Activated CD4-positive, alpha-beta T cell treated with anti-CD3 and anti-CD28 coated beads for 36 hours (primary cell): ENCODE data around the gene SMIM41. TPM values are rescaled to one million over a fixed set of nuclear protein-coding genes. Genes with fewer than 3 reads are reported as not detected.
A peak's percentile ranks its signal among the peaks of the same experiment; 100 is the strongest.

Source experiments
- ATAC-seq: fragments of 200-7000 bp; cut with Tn5 transposase; one replicate; pipeline ENCODE4 v1.10.0; 2021; ENCODE audit warnings: mild to moderate bottlenecking, moderate library complexity
- CTCF ChIA-PET: fragments of 350-600 bp; sonication (Branson Sonifier 250); formaldehyde crosslinking; loops from one replicate; lab custom pipeline; 2021; ENCODE audit warnings: antibody characterized with exemption; lab: Charles Lee
- POLR2A ChIA-PET: fragments of 350-600 bp; sonication (Branson Sonifier 250); formaldehyde crosslinking; loops from one replicate; lab custom pipeline; 2021; ENCODE audit warnings: antibody characterized with exemption, inconsistent platforms; lab: Charles Lee
- DNase-seq: peaks from one replicate; pipeline ENCODE4 v3.0.0-alpha.2; 2020
- H3K27ac Mint-ChIP-seq: one replicate; pipeline ENCODE4 v1.8.0; 2021; ENCODE audit warnings: mixed read lengths
- H3K27me3 Mint-ChIP-seq: one replicate; pipeline ENCODE4 v1.8.0; 2021; ENCODE audit warnings: mixed read lengths
- H3K36me3 Mint-ChIP-seq: one replicate; pipeline ENCODE4 v1.8.0; 2021; ENCODE audit warnings: low read depth, mixed read lengths
- H3K4me1 Mint-ChIP-seq: one replicate; pipeline ENCODE4 v1.8.0; 2021; ENCODE audit warnings: mixed read lengths
- H3K4me3 Mint-ChIP-seq: one replicate; pipeline ENCODE4 v1.8.0; 2021; ENCODE audit warnings: mild to moderate bottlenecking, moderate library complexity, mixed read lengths
- H3K9me3 Mint-ChIP-seq: one replicate; pipeline ENCODE4 v1.8.0; 2021; ENCODE audit warnings: low read depth, mixed read lengths
- intact Hi-C, 2 experiments: fragments of 100-400 bp; cut with DNase I in 1 of 2; cut with micrococcal nuclease in 1 of 2; formaldehyde crosslinking; loops; one replicate each; pipeline versions ENCODE4 v1.14.2 to v1.15.1; 2022 to 2024; cut with DNase I, micrococcal nuclease
- total RNA-seq, 2 experiments: library from RNA; stranded (reverse); gene quantifications; one replicate each; pipeline ENCODE4 v1.2.3, GENCODE V29; 2021

SMIM41 gene
- total RNA-seq, 2 experiments from 2014 or later: not detected

DNA sequence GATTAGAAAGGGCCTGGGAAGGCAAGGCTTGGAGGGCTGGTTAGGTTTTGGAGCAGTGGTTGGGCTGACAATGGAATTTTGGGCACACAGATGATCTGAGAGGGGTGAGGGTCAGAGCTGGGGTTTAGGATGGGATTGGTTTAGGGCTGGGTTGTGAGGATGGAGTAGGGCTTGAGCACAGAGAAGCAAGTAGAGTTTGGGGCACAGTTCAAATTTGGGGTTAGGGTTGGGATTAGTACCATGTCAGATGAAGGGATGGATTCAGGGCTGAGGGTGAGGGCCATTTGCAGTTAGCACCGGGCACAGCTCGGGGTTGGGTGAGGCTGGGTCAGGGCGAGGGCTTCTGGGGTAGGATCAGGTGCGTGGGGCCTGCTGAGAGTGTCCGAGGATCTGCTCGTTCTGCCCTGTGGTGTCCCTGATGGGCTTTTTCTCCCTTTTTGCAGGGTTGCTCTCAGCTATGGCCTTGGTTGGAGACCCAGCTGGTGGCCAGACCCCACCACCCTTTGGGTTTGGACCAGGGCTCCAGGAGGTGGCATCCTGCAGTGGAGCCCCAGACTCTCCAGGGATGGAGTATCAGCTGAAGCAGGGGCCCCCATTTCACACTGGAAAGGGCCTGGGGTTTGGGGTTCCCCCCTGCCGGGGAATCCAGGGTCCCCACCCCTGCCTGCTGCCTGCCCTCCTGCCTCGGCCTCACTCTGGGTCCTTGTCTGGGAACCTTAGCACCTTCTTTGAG lies 66.8 kb downstream of the SMIM41 start:
- DNase-seq (no peak), ATAC-seq (no peak)
- H3K4me3 Mint-ChIP-seq: no peak overlapping the region
- POLR2A ChIA-PET: no interaction called here
- H3K27me3 Mint-ChIP-seq: no peaks in the 10 kb centered on the region
- no peaks in the 10 kb centered on the region for H3K36me3 Mint-ChIP-seq
- H3K9me3 Mint-ChIP-seq: no peaks in the 10 kb centered on the region
- intact Hi-C loops: no loop called here
- H3K4me1 Mint-ChIP-seq: no peaks in the 10 kb centered on the region
- no peak overlapping the region for H3K27ac Mint-ChIP-seq
- CTCF ChIA-PET: no interaction called here

DNA sequence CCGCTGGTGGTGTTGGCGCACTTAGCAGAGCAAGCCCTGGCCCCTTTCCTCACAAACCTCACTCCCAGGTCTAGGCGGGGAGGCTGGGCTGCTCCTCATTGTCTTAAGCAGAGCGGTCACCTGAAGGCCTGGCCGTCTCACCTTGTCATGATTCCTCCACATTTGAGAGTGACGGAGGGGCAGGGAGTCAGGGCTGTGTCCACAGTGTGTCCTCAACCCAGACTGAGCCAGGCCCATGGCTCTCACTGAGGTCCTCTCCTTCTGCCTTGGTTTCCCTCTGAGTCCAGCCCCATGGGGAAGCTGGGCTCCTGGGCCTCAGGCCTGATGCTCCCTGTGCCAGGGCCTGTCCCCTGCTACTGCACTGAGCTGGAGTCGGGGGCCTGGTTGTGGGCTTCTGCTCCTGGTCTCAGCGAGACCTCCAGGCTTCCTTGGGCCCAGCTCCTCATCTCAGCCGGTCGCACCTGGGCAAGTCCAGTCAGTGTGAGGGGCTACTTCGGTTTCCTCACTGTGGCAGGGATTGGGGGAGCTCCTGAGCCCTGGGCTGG lies 67.4 kb downstream of the SMIM41 start:
- Mint-ChIP-seq H3K4me1 (peaks cover 4% of the 10 kb centered on the region), H3K4me3 (no peak overlapping the region), H3K27me3 (no peaks in the 10 kb centered on the region), H3K36me3 (no peaks in the 10 kb centered on the region), H3K27ac (no peak overlapping the region), H3K9me3 (no peaks in the 10 kb centered on the region)
- intact Hi-C loops: no loop called here
- ChIA-PET CTCF (interaction anchor here (1.1 kb wide), 1 partner anchor 131 kb away, joined by 3 read pairs; no protein-coding TSS in a partner anchor), POLR2A (no interaction called here)
- DNase-seq (no peak), ATAC-seq (no peak)

DNA sequence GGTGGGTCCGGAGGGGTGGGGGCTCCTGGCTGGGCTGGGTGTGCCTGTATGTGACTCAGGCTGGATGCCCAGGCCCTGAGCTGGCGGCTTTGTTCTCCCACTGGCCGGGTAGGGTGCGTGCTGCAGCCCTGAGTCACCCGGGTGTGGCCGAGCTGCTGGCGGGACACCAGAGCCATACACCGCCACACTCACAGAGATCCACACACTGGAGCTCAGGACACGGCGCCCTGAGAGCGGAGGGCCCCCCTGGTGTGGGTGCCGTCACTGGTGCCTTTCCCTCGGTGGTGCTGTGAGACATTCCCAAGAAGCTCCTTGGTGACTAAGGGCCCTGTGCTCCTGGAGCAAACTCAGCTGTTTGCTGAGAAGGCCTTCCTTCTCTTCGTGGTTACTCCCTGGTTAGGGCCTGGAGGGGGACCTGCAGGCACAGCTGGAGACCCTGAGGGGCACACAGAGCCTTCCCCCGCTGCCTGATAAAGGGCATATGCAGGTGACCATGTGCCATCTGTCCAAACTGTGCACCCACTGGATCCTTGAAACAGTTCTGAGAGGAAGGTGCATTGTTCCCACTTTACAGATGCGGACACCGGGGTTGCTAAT lies 68.0 kb downstream of the SMIM41 start:
- H3K27me3 Mint-ChIP-seq: no peaks in the 10 kb centered on the region
- no peaks in the 10 kb centered on the region for H3K9me3 Mint-ChIP-seq
- POLR2A ChIA-PET: no interaction called here
- no peak overlapping the region for H3K27ac Mint-ChIP-seq
- no peak overlapping the region for H3K4me3 Mint-ChIP-seq
- ATAC-seq (no peak), DNase-seq (no peak)
- peaks cover 5% of the 10 kb centered on the region for H3K4me1 Mint-ChIP-seq
- CTCF ChIA-PET: interaction anchor here (1.1 kb wide), 1 partner anchor 131 kb away, joined by 3 read pairs; no protein-coding TSS in a partner anchor
- no peaks in the 10 kb centered on the region for H3K36me3 Mint-ChIP-seq
- intact Hi-C loops: no loop called here

DNA sequence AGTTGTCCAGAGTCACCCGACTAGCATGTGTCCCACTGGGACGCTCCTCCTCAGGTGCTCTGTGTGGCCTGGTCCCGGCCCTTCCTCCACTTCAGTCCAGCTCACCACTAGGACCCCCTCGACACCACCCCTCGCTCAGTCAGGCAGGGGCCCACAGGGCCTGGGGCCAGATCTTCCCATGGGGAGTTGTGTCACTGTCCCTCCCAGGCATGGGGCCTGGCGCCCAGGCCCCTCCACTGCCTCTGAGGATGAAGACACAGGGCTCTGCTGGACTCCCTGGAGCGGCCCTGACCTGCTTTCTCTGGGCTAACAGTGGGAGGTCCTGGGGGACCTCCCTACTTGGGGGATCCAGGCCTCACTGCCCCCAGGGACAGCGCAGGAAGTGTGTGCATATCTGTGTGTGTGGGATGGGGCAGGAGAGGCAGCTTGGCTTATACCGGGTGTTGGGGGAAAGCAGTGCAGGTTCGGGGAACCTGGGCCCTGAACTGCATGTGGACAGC lies 68.5 kb downstream of the SMIM41 start:
- POLR2A ChIA-PET: no interaction called here
- no peak for ATAC-seq
- CTCF ChIA-PET: interaction anchor here (0.7 to 1.1 kb wide), 3 partner anchors 130 to 723 kb away, joined by 3 read pairs; no protein-coding TSS in a partner anchor
- Mint-ChIP-seq H3K4me3 (no peak overlapping the region), H3K4me1 (peaks cover 5% of the 10 kb centered on the region), H3K27ac (no peak overlapping the region), H3K27me3 (no peaks in the 10 kb centered on the region), H3K9me3 (no peaks in the 10 kb centered on the region), H3K36me3 (no peaks in the 10 kb centered on the region)
- DNase-seq: no peak
- intact Hi-C loops: no loop called here

DNA sequence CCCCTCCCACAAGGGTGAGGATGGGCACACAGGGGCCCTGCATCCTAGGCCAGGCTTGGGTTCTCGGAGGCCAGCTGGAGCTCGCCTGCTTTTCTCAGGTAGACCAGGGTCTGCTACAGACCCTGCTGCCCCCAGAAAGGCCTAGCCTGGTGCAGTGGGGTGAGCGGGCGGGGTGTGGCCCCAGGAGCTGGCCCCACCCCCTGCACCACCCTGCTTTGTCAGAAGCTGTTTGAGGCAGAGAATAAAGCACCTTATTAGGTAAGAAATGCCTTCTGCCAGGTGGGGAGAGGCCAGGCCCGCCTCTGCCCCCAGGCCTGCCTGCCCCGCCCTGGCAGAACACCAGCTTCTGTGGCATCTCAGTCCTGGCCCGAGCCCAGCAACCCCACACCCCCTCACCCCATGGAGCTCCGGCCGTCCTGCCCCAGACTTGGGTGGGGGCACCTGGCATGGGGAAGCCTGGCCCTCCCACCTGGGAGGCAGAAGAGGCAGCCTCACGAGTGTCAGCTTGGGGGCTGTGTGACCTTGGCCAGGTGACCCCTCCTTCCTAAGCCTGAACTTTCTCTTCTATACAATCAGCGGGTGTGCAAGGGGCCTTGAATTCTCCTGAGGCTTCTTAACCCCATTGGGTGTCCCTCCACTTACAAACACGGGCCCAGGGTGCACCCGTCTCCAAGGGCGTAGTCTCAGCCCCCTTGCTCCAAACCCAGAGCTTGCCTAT lies 69.1 kb downstream of the SMIM41 start:
- intact Hi-C loops: no loop called here
- Mint-ChIP-seq H3K27ac (no peak overlapping the region), H3K27me3 (no peaks in the 10 kb centered on the region), H3K9me3 (no peaks in the 10 kb centered on the region), H3K36me3 (no peaks in the 10 kb centered on the region), H3K4me3 (no peak overlapping the region), H3K4me1 (peaks cover 5% of the 10 kb centered on the region)
- POLR2A ChIA-PET: no interaction called here
- DNase-seq (no peak), ATAC-seq (no peak)
- CTCF ChIA-PET: interaction anchor here (0.7 to 1.2 kb wide), 4 partner anchors 8 to 722 kb away, joined by 3 to 4 read pairs (median 3); no protein-coding TSS in a partner anchor

DNA sequence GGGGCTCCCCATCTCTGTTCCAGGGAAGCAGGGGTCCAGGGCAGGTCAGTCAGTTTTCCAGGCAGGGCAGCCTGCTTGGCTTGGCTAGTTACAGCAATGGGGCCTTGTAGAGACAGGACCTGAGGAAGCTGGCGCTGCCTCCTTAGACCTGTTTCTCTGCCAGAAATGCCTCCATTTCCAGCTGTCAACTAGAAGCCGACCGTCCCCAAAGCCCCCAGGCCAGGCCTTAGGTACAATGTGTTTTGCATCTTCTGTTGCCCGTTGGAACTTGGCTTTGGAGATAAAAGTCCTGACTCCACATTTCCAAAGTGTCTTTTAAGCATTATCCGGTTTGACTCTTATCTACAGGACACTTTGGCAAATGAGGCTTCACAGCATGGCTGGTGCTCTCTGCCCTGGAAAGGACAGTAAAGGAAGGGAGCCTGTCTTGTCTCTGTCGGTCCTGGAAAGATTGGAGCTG lies 69.7 kb downstream of the SMIM41 start:
- Mint-ChIP-seq H3K36me3 (no peaks in the 10 kb centered on the region), H3K27me3 (no peaks in the 10 kb centered on the region), H3K27ac (no peak overlapping the region), H3K9me3 (no peaks in the 10 kb centered on the region), H3K4me3 (no peak overlapping the region), H3K4me1 (peaks cover 5% of the 10 kb centered on the region)
- POLR2A ChIA-PET: no interaction called here
- intact Hi-C loops: no loop called here
- ATAC-seq: no peak
- CTCF ChIA-PET: interaction anchor here (1.0 to 1.2 kb wide), 3 partner anchors 9 to 722 kb away, joined by 3 to 4 read pairs (median 3); no protein-coding TSS in a partner anchor
- DNase-seq: no peak

DNA sequence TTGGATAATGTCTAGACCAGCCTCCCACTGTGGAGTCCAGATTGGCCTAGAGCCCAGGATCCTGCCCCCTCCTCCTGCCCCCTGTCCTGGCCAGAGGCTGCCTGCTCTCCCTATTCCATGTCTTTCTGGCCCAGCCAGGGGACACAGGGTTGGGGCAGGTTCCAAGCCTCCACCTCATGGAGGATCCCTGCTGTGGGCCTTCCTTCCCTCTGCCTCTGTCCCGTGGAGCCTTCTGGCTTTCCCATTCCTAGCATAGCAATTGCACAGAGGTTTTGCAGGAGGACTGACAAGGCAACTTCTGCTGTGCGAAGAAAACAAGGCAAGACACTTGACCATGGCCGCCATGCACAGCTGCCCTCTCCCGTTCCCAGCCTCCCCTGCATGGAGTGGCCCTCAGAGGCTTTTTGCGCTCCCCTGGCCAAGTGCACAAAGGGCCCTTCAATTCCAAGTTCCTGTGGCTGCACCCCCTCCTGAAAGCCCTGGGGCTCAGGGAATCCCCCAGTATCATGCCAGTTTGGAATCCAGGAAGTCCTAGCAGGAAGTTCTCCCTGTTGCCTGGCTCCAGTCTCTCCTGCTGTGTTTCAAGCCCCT lies 70.2 kb downstream of the SMIM41 start:
- ATAC-seq: no peak
- Mint-ChIP-seq H3K36me3 (no peaks in the 10 kb centered on the region), H3K27me3 (no peaks in the 10 kb centered on the region), H3K4me1 (peaks cover 5% of the 10 kb centered on the region), H3K27ac (no peak overlapping the region), H3K9me3 (no peaks in the 10 kb centered on the region), H3K4me3 (no peak overlapping the region)
- intact Hi-C loops: loop anchor here (10.0 kb wide), 1 partner anchor 435 kb away; no protein-coding TSS in a partner anchor
- no peak for DNase-seq
- CTCF ChIA-PET: interaction anchor here (0.8 to 1.2 kb wide), 3 partner anchors 10 to 404 kb away, joined by 3 to 4 read pairs (median 3); no protein-coding TSS in a partner anchor
- POLR2A ChIA-PET: no interaction called here

DNA sequence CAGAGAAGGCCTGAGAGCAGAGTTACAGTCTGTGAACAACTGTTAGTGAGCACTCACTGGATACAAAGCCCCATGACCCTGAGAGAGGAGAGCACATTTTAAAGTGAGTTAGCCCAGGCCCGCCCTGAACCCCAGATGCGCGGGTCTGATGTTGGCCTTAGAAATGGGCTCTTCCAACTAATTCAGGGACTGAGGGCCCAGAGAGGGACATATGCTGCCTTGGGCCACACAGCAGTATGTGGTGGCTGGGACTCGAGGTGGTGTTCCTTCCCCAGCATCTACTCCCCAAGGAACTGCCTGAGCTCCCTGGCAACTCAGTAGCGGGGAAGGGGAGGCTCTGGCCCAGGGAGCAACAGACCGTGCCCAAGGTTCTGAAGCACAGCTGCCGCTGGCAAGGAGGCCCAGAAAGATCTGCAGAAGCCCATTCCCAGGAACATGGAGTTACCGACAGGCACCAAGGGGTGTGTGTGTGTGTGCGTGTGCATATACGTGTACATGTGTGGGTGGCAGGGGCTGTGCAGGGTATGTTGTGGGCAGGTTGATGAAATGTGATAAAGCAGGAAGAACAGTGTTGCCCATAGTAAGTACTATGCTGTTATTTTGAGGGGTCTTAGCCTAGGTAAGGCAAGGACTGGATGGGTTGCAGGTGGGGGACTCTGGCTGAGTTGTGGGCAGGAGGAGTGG lies 71.8 kb downstream of the SMIM41 start:
- intact Hi-C loops: loop anchor here (10.0 kb wide), 1 partner anchor 434 kb away; no protein-coding TSS in a partner anchor
- H3K4me1 Mint-ChIP-seq: peaks cover 19% of the 10 kb centered on the region
- no peaks in the 10 kb centered on the region for H3K27me3 Mint-ChIP-seq
- no peaks in the 10 kb centered on the region for H3K9me3 Mint-ChIP-seq
- DNase-seq: no peak
- H3K36me3 Mint-ChIP-seq: no peaks in the 10 kb centered on the region
- ChIA-PET CTCF (interaction anchor here (0.6 to 1.0 kb wide), 4 partner anchors 13 to 143 kb away, joined by 3 to 4 read pairs (median 3); no protein-coding TSS in a partner anchor), POLR2A (no interaction called here)
- H3K27ac Mint-ChIP-seq: no peak overlapping the region
- ATAC-seq: no peak
- no peak overlapping the region for H3K4me3 Mint-ChIP-seq

- Mint-ChIP-seq H3K36me3 (no peaks in the 10 kb centered on the region), H3K27me3 (no peaks in the 10 kb centered on the region), H3K9me3 (no peaks in the 10 kb centered on the region), H3K4me3 (no peak overlapping the region), H3K27ac (no peak overlapping the region), H3K4me1 (peaks cover 22% of the 10 kb centered on the region)
- intact Hi-C loops: loop anchor here (1.0 to 10.0 kb wide), 3 partner anchors 175 to 727 kb away; no protein-coding TSS in a partner anchor
- ChIA-PET POLR2A (no interaction called here), CTCF (interaction anchor here (0.6 to 1.0 kb wide), 4 partner anchors 14 to 126 kb away, joined by 3 read pairs; no protein-coding TSS in a partner anchor)
- DNase-seq (peak; percentile 82), ATAC-seq (peak; percentile 91)
Observed at GRCh38 chr12:52151837-52152783, 72.6 kb downstream of the SMIM41 start.
